ENCODE measurements around the gene SPOUT1.

SPOUT1 gene

DNA sequence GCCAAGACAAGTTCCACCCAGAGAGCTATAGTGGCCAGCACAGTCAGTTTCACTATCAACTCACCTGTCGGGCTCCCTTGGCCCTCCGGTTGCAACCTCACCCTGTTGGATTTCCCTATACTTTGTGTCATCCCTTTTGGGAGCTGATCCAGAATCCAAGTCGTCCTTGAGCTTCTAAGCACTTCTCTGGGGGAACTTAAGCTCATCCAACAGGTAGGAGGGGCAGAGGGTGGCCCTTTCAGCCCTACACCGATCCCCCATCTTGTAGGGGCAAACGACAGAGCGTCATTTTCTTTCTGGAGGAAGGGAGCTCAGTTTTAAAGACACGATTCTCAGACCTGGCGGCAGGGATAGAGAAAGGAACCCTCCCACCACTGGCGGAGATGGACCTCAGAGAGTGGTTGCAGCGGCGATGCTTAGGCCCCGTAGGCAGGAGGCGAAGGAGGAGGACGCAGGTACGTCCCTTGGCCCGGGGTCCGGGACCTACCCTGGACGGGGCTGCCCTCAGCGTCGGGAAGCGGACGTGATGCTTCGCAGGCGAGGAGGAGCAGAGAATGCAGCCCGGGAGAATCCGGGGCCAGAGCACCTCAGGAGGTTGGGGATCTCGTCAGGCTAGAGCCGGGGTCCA lies 58.4 kb downstream of the SPOUT1 start:
- DNase-seq = no peak

DNA sequence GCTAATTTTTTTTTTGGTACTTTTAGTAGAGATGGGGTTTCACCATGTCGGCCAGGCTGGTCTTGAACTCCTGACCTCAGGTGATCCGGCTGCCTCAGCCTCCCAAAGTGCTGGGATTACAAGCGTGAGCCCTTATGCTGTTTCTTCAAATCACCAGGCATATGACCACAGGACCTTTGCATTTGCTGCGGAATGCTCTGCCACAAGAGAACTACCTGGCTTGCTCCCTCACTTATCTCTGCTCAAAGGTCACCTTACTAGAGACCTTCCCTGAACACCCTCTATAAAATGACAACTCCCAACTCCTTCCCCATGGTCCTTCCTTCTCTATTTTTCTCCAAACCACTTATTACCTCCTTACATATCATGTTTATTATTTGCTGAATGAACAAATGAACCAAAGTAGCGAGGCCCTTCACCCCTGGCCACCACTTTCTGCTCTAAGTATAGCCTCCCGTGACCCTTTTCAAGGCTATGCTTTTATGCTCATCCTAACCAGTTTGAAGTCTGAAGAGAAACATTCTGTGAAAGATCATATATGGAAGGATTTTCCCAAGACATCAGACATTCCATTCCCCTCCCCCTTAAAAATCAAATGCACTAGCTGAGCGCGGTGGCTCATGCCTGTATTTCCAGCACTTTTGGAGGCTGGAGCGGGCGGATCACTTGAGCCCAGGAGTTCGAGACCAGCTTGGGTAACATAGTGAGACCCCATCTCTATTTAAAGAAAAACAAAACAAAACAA lies 59.1 kb downstream of the SPOUT1 start:
- no peak for DNase-seq

Measured in NCI-H2029 (cell line).